Stimulated activated CD4-positive, alpha-beta T cell treated with anti-CD3 and anti-CD28 coated beads, TNF-alpha, amount 100 ng/mL, for 48 hours (primary cell): ENCODE measurements around the gene CALD1.

Experiments
- DNase-seq, 3 donors: peaks; one replicate each; pipeline ENCODE4 v3.0.0-alpha.2; 2020; ENCODE audit warnings: low read depth in 3 of 3

CALD1 gene

DNA sequence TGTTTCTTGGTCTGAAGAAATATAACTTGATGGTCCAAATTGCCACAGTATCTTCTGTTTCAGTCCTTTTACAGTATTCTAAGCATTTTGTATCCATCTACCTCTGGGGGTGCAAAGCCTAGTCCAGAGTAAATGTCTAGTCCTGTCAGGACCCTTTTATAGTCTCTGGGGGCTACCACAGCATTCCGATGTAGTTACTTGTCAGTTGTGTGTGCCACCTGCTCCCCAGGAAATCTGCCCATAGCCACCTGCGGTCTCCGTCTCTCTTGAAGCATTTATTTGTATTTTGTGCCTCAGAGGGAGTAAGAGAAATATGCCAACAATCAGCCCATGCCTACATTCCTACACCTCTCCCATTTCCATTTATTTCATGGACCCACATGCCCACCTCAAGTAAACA is 219.7 kb downstream of the CALD1 start:
- DNase-seq: no peak

DNA sequence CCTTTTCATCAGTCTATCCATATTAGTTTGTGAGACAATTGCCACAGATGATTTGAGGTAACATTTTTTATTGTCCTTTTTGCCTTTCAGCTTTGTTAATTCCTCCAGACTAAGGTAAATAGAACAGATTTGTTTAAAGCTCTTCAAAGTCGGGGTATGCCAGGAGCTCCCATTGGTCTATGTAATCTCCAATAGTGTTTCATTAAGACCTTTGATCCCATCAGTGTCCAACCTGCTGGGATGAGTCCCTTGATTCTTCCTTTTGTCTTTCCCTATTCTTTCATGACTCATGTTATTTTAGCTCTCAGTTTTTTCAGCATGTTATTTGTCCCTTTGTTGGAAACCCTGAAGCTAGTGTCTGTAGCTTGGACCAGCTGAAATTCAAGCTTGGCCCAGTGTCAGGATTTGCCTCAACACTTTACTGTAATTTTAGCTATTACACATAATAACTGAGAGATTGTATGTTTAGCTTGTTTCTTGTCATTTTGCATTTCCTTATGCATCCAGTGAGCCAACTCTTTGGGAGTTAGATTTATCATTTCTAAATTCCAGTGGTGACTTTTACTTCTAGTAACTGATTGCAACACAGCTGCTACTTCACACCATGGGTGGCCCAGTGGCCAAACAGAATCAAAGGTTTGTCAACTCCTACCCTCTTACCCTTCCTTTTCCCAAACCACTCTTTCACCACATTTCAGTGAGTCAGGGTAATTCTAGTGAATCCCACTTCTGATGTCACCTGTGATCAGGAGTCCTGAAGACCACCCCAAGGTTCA is 222.1 kb downstream of the CALD1 start:
- DNase-seq: no peak

DNA sequence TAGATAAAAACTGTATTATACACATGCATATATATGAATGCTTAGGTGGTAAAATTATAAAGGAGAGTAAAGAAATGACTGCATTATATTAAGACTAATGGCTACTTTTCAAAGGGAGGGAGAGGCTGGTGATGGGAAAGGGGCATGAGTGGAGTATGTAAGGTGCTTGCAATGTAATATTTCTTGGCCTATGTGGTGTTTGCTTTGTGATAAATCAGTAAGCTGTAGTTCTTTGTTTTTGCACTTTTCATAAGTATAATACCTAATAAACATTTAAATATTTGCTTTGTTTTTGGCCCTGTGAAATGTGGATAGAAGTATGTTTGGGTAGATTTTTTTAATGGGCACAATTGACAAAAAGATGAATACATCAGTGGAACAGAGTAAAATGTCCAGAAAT is 232.8 kb downstream of the CALD1 start:
- DNase-seq: no peak
